K562 (cell line): ENCODE results near the gene SMC4. TPM values are rescaled to one million over a fixed set of nuclear protein-coding genes. Genes with fewer than 3 reads are reported as not detected.

Experiments used
- CBFA2T3 ChIP-seq: fragments of 450-650 bp; IDR thresholded peaks from 2 replicates; pipeline ENCODE4 v1.6.1; 2017
- FUS ChIP-seq: fragments of 200-400 bp; formaldehyde crosslinking; optimal IDR thresholded peaks from 2 replicates; pipeline ENCODE3; 2017; ENCODE audit warnings: low read depth, low read length
- GTF2E2 ChIP-seq: fragments of 200-800 bp; sonication (Bioruptor generic); IDR thresholded peaks from 2 replicates; pipeline ENCODE4 v1.6.1; 2016; ENCODE audit warnings: missing genetic modification characterization, missing compliant biosample characterization
- MLX ChIP-seq, 2 experiments: fragments of 450-650 bp in 1 of 2; sonication (generic) in 1 of 2; formaldehyde crosslinking; conservative IDR thresholded peaks; 2 replicates each; pipeline versions ENCODE4 v1.4.0 to v1.8.1; 2020 to 2022; ENCODE audit warnings: mild to moderate bottlenecking in 1 of 2, missing genetic modification reagents in 1 of 2
- MTF1 ChIP-seq: fragments of 250-450 bp; sonication (Bioruptor Pico); IDR thresholded peaks from 2 replicates; pipeline ENCODE4 v1.9.0; 2021; ENCODE audit warnings: moderate library complexity, mild to moderate bottlenecking, inconsistent platforms, borderline replicate concordance
- NCOA1 ChIP-seq: fragments of 450-650 bp; IDR thresholded peaks from 2 replicates; pipeline ENCODE4 v1.6.1; 2016; ENCODE audit warnings: low read depth
- OTX1 ChIP-seq: fragments of 450-650 bp; formaldehyde crosslinking; IDR thresholded peaks from 2 replicates; pipeline ENCODE4 v1.4.0; 2022; ENCODE audit warnings: mild to moderate bottlenecking
- PHTF2 ChIP-seq: fragments of 250-450 bp; sonication (Bioruptor Pico); IDR thresholded peaks from 2 replicates; pipeline ENCODE4 v1.5.0; 2021; ENCODE audit warnings: mild to moderate bottlenecking
- PKNOX1 ChIP-seq: fragments of 450-650 bp; IDR thresholded peaks from 2 replicates; pipeline ENCODE4 v1.6.1; 2016
- POLR3G ChIP-seq: IDR thresholded peaks from 2 replicates; pipeline ENCODE4 v1.6.1; 2011; ENCODE audit not compliant: insufficient read length, insufficient replicate concordance; ENCODE audit errors: extremely low read depth
- SIX5 ChIP-seq, 2 experiments: IDR thresholded peaks; 2 replicates each; pipeline ENCODE4 v1.6.1; 2011; ENCODE audit warnings: low read length in 2 of 2, borderline replicate concordance in 1 of 2, low read depth in 1 of 2, mild to moderate bottlenecking in 1 of 2, moderate library complexity in 1 of 2; ENCODE audit not compliant: insufficient read depth in 1 of 2
- SREBF1 ChIP-seq: fragments of 150-350 bp; IDR thresholded peaks from 2 replicates; pipeline ENCODE4 v1.6.1; 2014; ENCODE audit warnings: antibody characterized with exemption, low read depth, low read length, borderline replicate concordance
- STAT5B ChIP-seq: fragments of 250-450 bp; sonication (Bioruptor Pico); IDR thresholded peaks from 2 replicates; pipeline ENCODE4 v1.8.0; 2021; ENCODE audit warnings: mild to moderate bottlenecking, inconsistent platforms
- ZBTB43 ChIP-seq: sonication (generic); formaldehyde crosslinking; IDR thresholded peaks from 2 replicates; pipeline ENCODE4 v1.8.0; 2023; ENCODE audit warnings: mild to moderate bottlenecking, missing genetic modification reagents
- ZBTB7A ChIP-seq: IDR thresholded peaks from 2 replicates; pipeline ENCODE4 v1.6.1; 2011; ENCODE audit warnings: low read depth, mild to moderate bottlenecking, low read length, moderate library complexity, borderline replicate concordance; ENCODE audit not compliant: control insufficient read depth
- ZNF280A ChIP-seq: fragments of 450-650 bp; IDR thresholded peaks from 2 replicates; pipeline ENCODE4 v1.6.1; 2018; ENCODE audit warnings: mild to moderate bottlenecking, low read depth; ENCODE audit not compliant: partially characterized antibody
- ZNF592 ChIP-seq: fragments of 450-650 bp; IDR thresholded peaks from 2 replicates; pipeline ENCODE4 v1.6.1; 2017; ENCODE audit warnings: antibody characterized with exemption, mild to moderate bottlenecking
- ZSCAN29 ChIP-seq: fragments of 450-650 bp; IDR thresholded peaks from 2 replicates; pipeline ENCODE4 v1.6.1; 2017
- polyA plus RNA-seq, 8 experiments: library from polyadenylated mRNA; depleted of rRNA in 4 of 8; stranded (reverse) in 5 of 8; unstranded in 3 of 8; fragments of >200 nt; fragmentation: Nextera tagmentation in 2 of 8; fragmentation: Illumina TruSeq in 1 of 8; extraction: Ambion mirVana in 2 of 8; extraction: Trizol in 1 of 8; gene quantifications; 2 replicates each; pipeline versions ENCODE4 v1.2.1 to v1.2.3, GENCODE V29; 2011 to 2014; ENCODE audit warnings: inconsistent platforms in 1 of 8, missing spikeins in 1 of 8
- total RNA-seq, 7 experiments: library from RNA; depleted of rRNA in 6 of 7; stranded (reverse); fragments of >200 nt in 6 of 7; fragmentation: Illumina TruSeq in 2 of 7; extraction: Trizol in 2 of 7; gene quantifications; 2 replicates each; pipeline versions ENCODE4 v1.2.1 to v1.2.3, GENCODE V29; 2011 to 2021; ENCODE audit warnings: low replicate concordance in 1 of 7

The SMC4 gene
- total and polyA plus RNA-seq, 9 of the 15 experiments (the other 6 are each of a cell fraction or from before 2014, with no cell fraction given), result 87.9 to 347 (median 176) TPM

GRCh38 chr3:160449636-160450598, 50.5 kb downstream of the SMC4 start, which contains the start of gene TRIM59 (continued):
- no peak for TF ChIP-seq ZNF280A
- peak; percentile 94 for TF ChIP-seq ZNF592
- TF ChIP-seq ZBTB43 (CRISPR knock-in tag), result no peak
- peak; percentile 83 for TF ChIP-seq ZBTB7A
- no peak for TF ChIP-seq STAT5B (CRISPR knock-in tag)
- no peak for TF ChIP-seq SREBF1
- TF ChIP-seq NCOA1, result no peak; the same call in 1 of the 2 replicates
- no peak for TF ChIP-seq PHTF2 (CRISPR knock-in tag)
- peak; percentile 68; the same call in 1 of the 2 replicates for TF ChIP-seq GTF2E2 (tag)
- TF ChIP-seq POLR3G, result no peak
- no peak for TF ChIP-seq MTF1 (CRISPR knock-in tag)
- TF ChIP-seq CBFA2T3, result no peak
- TF ChIP-seq MLX (CRISPR knock-in tag; conservative IDR thresholded peaks at IDR 0.05), result peak in 1 of 2 experiments; percentile 99; a peak in 2 of 4 replicates
- no peak for TF ChIP-seq OTX1 (CRISPR knock-in tag)
- TF ChIP-seq PKNOX1, result 0 out of 2 replicates have a peak, but pooled peaks have one; percentile 15
- TF ChIP-seq FUS, result no peak
- no peak for TF ChIP-seq SIX5 (IDR thresholded peaks at IDR 0.05; ENCODE audit: borderline replicate concordance in 1 of 2, insufficient read depth in 1 of 2, low read depth in 1 of 2, low read length in 2 of 2)
- TF ChIP-seq ZSCAN29, result no peak
